Stimulated activated CD4-positive, alpha-beta T cell treated with anti-CD3 and anti-CD28 coated beads, Interleukin-12 subunit alpha, Interleukin-12 subunit beta, amount 100 ng/mL, for 4 hours (primary cell): ENCODE results near the gene USP47.

ENCODE experiments used
- DNase-seq: peaks from one replicate; pipeline ENCODE4 v3.0.0-alpha.2; 2020

USP47 gene

GRCh38 chr11:11969380-11970215 is 127.8 kb downstream of the USP47 start:
- DNase-seq, result no peak

GRCh38 chr11:11970556-11970955 is 128.8 kb downstream of the USP47 start:
- DNase-seq, result no peak

- DNase-seq, result no peak
Observed at GRCh38 chr11:11971906-11972547, 130.3 kb downstream of the USP47 start.

- no peak for DNase-seq
Observed at GRCh38 chr11:11972730-11973341, 131.1 kb downstream of the USP47 start.

GRCh38 chr11:11973361-11973800 is 131.6 kb downstream of the USP47 start:
- DNase-seq, result no peak

GRCh38 chr11:11973866-11974265 is 132.1 kb downstream of the USP47 start:
- no peak for DNase-seq

GRCh38 chr11:11975201-11976092 is 133.7 kb downstream of the USP47 start:
- no peak for DNase-seq

GRCh38 chr11:11976481-11977127 is 134.8 kb downstream of the USP47 start:
- no peak for DNase-seq

- no peak for DNase-seq
Observed at GRCh38 chr11:11977206-11977938, 135.6 kb downstream of the USP47 start.

GRCh38 chr11:11978098-11978637 is 136.4 kb downstream of the USP47 start:
- no peak for DNase-seq

- DNase-seq, result no peak
Observed at GRCh38 chr11:11978792-11979487, 137.2 kb downstream of the USP47 start.

- no peak for DNase-seq
Observed at GRCh38 chr11:11979488-11980117, 137.8 kb downstream of the USP47 start.

- no peak for DNase-seq
Observed at GRCh38 chr11:11980200-11980599, 138.4 kb downstream of the USP47 start.

- DNase-seq, result no peak
Observed at GRCh38 chr11:11980841-11981308, 139.1 kb downstream of the USP47 start.

- DNase-seq, result no peak
Observed at GRCh38 chr11:11981364-11981763, 139.6 kb downstream of the USP47 start.

- no peak for DNase-seq
Observed at GRCh38 chr11:11981840-11982239, 140.1 kb downstream of the USP47 start.

- no peak for DNase-seq
Observed at GRCh38 chr11:11982461-11982860, 140.7 kb downstream of the USP47 start.

- DNase-seq, result no peak
Observed at GRCh38 chr11:11982975-11983374, 141.2 kb downstream of the USP47 start.

GRCh38 chr11:11983427-11983826 is 141.7 kb downstream of the USP47 start:
- DNase-seq, result no peak

- DNase-seq, result no peak
Observed at GRCh38 chr11:11984563-11984962, 142.8 kb downstream of the USP47 start.
